ENCODE data around the gene SLC2A9.

GRCh38 chr4:9929111-9929510 is 92.2 kb downstream of the SLC2A9 start:
- TF ChIP-seq EZH2 (IDR thresholded peaks at IDR 0.05; ENCODE audit: low read length, missing control alignments) (no peak), CTCF (conservative IDR thresholded peaks at IDR 0.05 in 1 of 2, IDR thresholded peaks at IDR 0.05 in 1 of 2; ENCODE audit: low read depth in 1 of 2, low read length in 2 of 2) (no peak)
